ENCODE results near the gene INAFM1. TPM values are rescaled to one million over a fixed set of nuclear protein-coding genes. Genes with fewer than 3 reads are reported as not detected.
A peak's percentile ranks its signal among the peaks of the same experiment; 100 is the strongest.

Gene INAFM1
- total and polyA plus RNA-seq, 2 donors from 2014 or later: 17.0 to 28.4 TPM

DNA sequence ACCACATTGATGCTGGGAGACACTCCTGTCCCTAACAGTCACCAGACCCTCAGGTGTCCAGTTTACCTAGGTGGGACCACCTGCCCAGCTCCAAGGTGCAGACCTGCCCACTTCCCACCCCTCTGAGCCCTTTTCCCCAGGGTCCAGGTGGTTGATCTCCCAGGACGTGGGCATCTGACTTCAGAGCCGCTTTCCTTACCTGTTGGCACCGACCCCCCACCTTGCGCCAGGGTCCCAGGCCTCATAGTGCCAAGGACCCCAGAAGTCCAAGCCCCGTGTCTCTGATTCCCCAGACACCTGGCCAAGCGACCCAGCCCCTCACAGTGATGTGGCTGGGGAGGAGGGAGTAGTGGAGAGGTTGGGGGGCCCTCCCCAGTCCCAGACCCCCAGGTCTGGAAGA, 34.1 kb upstream of the INAFM1 start:
- intact Hi-C loops (cut with DNase I): no loop called here
- H3K9me3 ChIP-seq (ENCODE audit: control insufficient read depth in 2 of 3, insufficient read depth in 1 of 3, low read length in 3 of 3): peaks cover 0 to 2% (median 0%) of the 10 kb centered on the region in 3 donors
- no peaks in the 10 kb centered on the region for H3K36me3 ChIP-seq (ENCODE audit: control insufficient read depth in 2 of 3, insufficient read depth in 3 of 3, low read length in 3 of 3)
- DNase-seq (peak in 2 of 5 donors; percentile 65 to 72), FAIRE-seq (no peak)
- H3K27ac ChIP-seq (ENCODE audit: low read depth in 2 of 2, low read length in 2 of 2): no peak overlapping the region
- H3K9ac ChIP-seq (ENCODE audit: low read length in 3 of 3): no peak overlapping the region
- H3K4me1 ChIP-seq (ENCODE audit: control insufficient read depth in 2 of 3, insufficient read depth in 2 of 3, low read depth in 1 of 3, low read length in 3 of 3): peaks cover 2 to 15% (median 7%) of the 10 kb centered on the region in 3 donors
- H3K4me3 ChIP-seq (ENCODE audit: low read length in 3 of 3): no peak overlapping the region
- TF ChIP-seq, protein P1, sequence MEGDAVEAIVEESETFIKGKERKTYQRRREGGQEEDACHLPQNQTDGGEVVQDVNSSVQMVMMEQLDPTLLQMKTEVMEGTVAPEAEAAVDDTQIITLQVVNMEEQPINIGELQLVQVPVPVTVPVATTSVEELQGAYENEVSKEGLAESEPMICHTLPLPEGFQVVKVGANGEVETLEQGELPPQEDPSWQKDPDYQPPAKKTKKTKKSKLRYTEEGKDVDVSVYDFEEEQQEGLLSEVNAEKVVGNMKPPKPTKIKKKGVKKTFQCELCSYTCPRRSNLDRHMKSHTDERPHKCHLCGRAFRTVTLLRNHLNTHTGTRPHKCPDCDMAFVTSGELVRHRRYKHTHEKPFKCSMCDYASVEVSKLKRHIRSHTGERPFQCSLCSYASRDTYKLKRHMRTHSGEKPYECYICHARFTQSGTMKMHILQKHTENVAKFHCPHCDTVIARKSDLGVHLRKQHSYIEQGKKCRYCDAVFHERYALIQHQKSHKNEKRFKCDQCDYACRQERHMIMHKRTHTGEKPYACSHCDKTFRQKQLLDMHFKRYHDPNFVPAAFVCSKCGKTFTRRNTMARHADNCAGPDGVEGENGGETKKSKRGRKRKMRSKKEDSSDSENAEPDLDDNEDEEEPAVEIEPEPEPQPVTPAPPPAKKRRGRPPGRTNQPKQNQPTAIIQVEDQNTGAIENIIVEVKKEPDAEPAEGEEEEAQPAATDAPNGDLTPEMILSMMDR (IDR thresholded peaks at IDR 0.05; ENCODE audit: borderline replicate concordance, extremely low read depth, insufficient read depth): no peak
- H3K27me3 ChIP-seq (ENCODE audit: control insufficient read depth, insufficient read depth, low read length): peaks cover 22% of the 10 kb centered on the region

DNA sequence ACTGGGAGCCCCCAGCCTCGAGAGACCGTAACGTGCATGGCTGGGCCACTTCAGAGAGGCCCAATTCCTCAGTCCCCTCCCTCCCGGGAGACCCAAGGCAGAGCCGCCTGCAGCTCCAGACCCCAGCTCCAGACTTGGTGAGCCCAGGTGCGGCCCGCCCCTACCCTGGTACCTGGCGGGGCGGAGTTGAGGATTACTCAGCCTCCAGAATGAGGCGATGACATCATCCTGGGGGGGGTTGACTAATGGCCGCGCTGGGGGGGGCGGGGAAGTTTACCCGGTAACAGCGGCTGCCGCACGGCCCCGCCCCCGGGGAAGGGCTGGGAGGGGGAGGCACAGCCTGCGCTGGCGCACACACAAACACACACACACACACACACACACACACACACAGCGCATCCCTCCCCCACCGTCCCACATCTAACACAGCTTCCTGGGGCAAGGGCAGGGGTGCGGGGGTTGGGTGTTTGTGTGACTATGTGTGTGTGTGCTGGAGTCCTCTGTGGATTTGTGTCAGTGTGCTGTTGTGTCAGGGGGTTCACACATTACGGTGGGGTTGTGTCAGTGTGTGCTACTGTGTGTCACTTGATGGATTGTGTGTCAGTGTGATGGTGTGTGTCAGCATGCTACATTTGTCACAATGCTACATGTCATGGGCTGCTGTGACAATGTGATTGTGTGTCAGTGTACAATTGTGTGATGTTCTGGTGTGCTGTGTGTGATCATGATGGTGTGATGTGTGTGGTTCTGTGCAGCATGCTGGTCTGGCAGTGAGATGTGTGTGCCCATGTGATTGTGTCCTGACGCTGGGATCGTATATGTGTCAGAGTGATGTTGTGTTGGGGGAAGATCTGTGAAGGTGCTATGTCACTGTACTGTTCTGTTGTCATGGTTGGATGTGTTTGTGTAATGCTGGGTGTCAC, 33.4 kb upstream of the INAFM1 start:
- TF ChIP-seq, protein P1 (IDR thresholded peaks at IDR 0.05; ENCODE audit: borderline replicate concordance, extremely low read depth, insufficient read depth): no peak
- DNase-seq (peak; percentile 75 to 92 (median 87)), FAIRE-seq (no peak)
- H3K9ac ChIP-seq (ENCODE audit: low read length in 3 of 3): no peak overlapping the region
- H3K27ac ChIP-seq (ENCODE audit: low read depth in 2 of 2, low read length in 2 of 2): no peak overlapping the region
- H3K27me3 ChIP-seq (ENCODE audit: control insufficient read depth, insufficient read depth, low read length): peaks cover 22% of the 10 kb centered on the region
- intact Hi-C loops (cut with DNase I): no loop called here
- H3K36me3 ChIP-seq (ENCODE audit: control insufficient read depth in 2 of 3, insufficient read depth in 3 of 3, low read length in 3 of 3): no peaks in the 10 kb centered on the region
- peak overlapping the region in 1 of 3 donors; percentile 8 for H3K4me3 ChIP-seq (ENCODE audit: low read length in 3 of 3)
- H3K4me1 ChIP-seq (ENCODE audit: control insufficient read depth in 2 of 3, insufficient read depth in 2 of 3, low read depth in 1 of 3, low read length in 3 of 3): peaks cover 2 to 15% (median 7%) of the 10 kb centered on the region in 3 donors
- peaks cover 0 to 2% (median 0%) of the 10 kb centered on the region in 3 donors for H3K9me3 ChIP-seq (ENCODE audit: control insufficient read depth in 2 of 3, insufficient read depth in 1 of 3, low read length in 3 of 3)

DNA sequence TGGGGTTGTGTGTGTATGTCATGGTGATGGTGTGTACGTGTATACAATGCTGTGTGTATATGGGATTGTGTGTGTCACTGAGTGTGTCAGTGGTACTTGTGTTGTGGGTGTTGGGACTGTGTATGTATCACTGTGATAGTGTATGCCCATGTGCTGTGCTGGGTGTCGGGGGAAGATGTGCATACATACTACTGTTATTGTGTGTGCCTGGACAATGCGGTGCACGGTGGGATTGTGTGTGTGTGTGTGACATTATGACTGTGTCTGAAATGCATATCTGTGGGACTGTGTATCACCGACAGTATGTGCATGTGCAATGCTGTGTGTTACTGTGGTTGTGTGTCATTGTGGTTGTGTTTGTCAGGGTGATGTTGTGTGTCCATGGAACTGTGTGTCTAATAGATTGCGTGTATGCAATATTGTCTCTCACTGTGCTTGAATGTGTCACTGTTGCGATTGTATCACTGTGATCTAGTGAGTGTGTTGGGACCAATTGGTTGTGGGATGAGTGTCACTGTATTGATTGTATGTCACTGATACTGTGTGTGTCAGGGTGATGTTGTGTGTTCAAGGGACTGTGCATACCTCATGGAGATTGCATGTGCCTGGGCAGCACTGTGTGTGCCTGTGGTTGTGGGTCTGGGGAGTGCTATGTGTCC, 32.6 kb upstream of the INAFM1 start:
- peaks cover 2 to 15% (median 7%) of the 10 kb centered on the region in 3 donors for H3K4me1 ChIP-seq (ENCODE audit: control insufficient read depth in 2 of 3, insufficient read depth in 2 of 3, low read depth in 1 of 3, low read length in 3 of 3)
- H3K4me3 ChIP-seq (ENCODE audit: low read length in 3 of 3): peak overlapping the region in 1 of 3 donors; percentile 12
- H3K27me3 ChIP-seq (ENCODE audit: control insufficient read depth, insufficient read depth, low read length): peaks cover 22% of the 10 kb centered on the region
- DNase-seq: no peak
- peaks cover 0 to 2% (median 0%) of the 10 kb centered on the region in 3 donors for H3K9me3 ChIP-seq (ENCODE audit: control insufficient read depth in 2 of 3, insufficient read depth in 1 of 3, low read length in 3 of 3)
- no peak for FAIRE-seq
- no peak overlapping the region for H3K9ac ChIP-seq (ENCODE audit: low read length in 3 of 3)
- no peaks in the 10 kb centered on the region for H3K36me3 ChIP-seq (ENCODE audit: control insufficient read depth in 2 of 3, insufficient read depth in 3 of 3, low read length in 3 of 3)
- no peak overlapping the region for H3K27ac ChIP-seq (ENCODE audit: low read depth in 2 of 2, low read length in 2 of 2)
- TF ChIP-seq, protein P1 (IDR thresholded peaks at IDR 0.05; ENCODE audit: borderline replicate concordance, extremely low read depth, insufficient read depth): no peak
- intact Hi-C loops (cut with DNase I): no loop called here

All from kidney (tissue), 14 donors.